A673 (cell line): ENCODE data around the gene CLPSL1.

Experiments used
- EZH2 ChIP-seq: fragments of 200-600 bp; sonication (generic); IDR thresholded peaks from 2 replicates; pipeline ENCODE4 v1.6.1; 2017; ENCODE audit warnings: borderline replicate concordance, low read depth, mild to moderate bottlenecking, mixed read lengths, antibody characterized with exemption, low read length; ENCODE audit not compliant: poor library complexity, severe bottlenecking
- TF ChIP-seq, protein P1 (sequence below): fragments of 300-800, 200-600 bp; sonication (generic); conservative IDR thresholded peaks from 2 replicates; pipeline ENCODE4 v1.5.1; 2017; ENCODE audit warnings: low read depth, mild to moderate bottlenecking, antibody characterized with exemption, low read length, moderate library complexity, mixed read lengths

- TF ChIP-seq, protein P1, sequence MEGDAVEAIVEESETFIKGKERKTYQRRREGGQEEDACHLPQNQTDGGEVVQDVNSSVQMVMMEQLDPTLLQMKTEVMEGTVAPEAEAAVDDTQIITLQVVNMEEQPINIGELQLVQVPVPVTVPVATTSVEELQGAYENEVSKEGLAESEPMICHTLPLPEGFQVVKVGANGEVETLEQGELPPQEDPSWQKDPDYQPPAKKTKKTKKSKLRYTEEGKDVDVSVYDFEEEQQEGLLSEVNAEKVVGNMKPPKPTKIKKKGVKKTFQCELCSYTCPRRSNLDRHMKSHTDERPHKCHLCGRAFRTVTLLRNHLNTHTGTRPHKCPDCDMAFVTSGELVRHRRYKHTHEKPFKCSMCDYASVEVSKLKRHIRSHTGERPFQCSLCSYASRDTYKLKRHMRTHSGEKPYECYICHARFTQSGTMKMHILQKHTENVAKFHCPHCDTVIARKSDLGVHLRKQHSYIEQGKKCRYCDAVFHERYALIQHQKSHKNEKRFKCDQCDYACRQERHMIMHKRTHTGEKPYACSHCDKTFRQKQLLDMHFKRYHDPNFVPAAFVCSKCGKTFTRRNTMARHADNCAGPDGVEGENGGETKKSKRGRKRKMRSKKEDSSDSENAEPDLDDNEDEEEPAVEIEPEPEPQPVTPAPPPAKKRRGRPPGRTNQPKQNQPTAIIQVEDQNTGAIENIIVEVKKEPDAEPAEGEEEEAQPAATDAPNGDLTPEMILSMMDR: no peak
- TF ChIP-seq EZH2: no peak
Observed at GRCh38 chr6:35833536-35833935, 52.7 kb downstream of the CLPSL1 start.
